GM10847 (cell line): Measurements from ENCODE around the gene DNAJB13.

Experiments
- POLR2A ChIP-seq: IDR thresholded peaks from 2 replicates; pipeline ENCODE4 v1.6.1; 2011; ENCODE audit not compliant: insufficient read length; ENCODE audit errors: extremely low read depth

DNAJB13 gene

GRCh38 chr11:73945396-73945795, 5.4 kb upstream of the DNAJB13 start:
- TF ChIP-seq POLR2A = no peak

DNA sequence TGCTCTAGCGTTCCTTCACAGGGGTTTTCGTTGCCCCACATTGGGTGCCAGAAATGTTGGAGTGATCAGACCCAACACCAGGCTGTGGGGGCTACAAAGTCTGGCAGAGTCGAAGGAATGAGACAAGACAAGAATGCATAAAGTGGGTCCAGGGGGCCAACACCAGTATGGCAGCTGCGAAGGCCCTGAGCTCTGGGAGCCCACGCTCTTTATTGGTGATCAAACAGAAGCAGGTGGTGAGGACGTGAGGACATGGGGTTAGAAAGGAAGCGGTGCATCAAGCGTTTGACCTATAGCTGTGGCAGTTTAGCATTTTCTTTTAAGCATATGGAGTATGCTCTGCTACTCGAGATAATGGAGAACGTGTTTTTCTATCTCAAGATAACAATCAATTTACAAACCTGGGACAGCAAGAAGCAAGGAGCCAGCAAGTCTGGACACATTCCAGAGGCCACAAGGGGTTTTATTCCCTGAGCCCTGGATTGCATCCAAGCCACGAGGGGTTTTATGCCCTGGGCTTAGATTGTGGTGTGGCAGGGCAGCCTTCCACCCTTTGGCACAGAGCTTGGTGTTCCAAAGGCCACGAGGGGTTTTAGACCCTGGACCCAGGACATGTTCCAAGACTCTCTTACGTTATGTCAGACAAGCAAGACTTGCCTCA, 3.9 kb upstream of the DNAJB13 start:
- no peak for TF ChIP-seq POLR2A

DNA sequence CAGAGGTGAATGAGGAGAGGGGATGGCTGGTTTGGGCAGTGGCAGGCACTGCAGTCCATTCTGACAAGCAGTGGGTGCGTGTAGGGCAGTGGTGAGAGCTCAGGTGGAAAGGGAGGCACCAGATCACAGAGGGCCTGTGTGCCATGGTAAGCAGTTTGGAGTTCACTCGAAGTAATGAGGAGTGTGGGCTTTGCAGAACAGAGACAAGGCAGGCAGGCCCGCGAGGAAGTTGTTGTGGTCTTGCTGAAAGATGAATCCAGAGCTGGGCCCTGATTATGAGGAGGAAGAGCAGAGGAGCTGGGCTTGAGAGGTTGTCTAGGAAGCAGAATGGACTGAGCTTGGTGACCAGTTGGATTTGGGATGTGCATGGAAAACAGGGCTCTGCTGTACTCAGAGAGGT, 1.6 kb upstream of the DNAJB13 start:
- no peak for TF ChIP-seq POLR2A

GRCh38 chr11:73949912-73950311, 914 bp upstream of the DNAJB13 start:
- TF ChIP-seq POLR2A = no peak

- no peak for TF ChIP-seq POLR2A
Observed at GRCh38 chr11:73951797-73952196, 971 bp downstream of the DNAJB13 start.

DNA sequence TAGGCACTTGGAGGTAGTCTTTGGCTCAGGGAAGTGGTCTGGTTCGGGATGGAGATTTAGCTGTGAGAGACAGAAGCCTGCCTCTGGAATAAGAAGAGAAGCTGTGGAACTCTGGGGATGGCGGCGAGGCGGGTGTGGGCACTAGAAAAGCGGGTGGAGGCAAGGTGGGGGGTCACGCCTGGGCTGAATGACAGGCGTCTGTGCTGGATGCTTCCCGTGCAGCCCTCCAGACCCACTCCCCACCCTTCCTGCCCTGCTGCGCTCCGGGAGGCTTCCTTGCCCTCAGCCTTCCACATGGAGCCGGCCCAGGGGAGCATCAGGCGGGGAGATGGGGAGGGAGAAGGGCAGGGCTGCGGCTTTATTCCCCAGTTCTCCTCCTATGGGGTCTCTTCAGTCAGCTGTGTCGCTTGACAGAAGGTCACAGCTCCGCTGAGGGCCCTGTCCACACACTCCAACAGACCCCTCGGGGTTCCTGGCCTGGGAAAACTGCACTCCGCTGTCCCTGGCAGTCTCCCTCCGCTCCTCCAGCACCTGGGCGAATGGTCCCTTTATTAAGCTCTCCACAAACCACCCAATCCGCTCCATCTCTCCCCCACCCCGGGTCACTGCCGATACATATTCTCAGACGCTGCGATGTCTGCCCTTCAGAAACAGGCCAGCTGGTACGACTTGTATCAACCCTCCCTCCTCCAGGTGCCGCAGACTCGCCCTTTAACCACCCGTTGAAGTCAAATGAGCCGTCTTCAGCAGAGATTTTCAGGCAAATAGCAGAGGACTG, 6.2 kb downstream of the DNAJB13 start:
- TF ChIP-seq POLR2A = no peak

DNA sequence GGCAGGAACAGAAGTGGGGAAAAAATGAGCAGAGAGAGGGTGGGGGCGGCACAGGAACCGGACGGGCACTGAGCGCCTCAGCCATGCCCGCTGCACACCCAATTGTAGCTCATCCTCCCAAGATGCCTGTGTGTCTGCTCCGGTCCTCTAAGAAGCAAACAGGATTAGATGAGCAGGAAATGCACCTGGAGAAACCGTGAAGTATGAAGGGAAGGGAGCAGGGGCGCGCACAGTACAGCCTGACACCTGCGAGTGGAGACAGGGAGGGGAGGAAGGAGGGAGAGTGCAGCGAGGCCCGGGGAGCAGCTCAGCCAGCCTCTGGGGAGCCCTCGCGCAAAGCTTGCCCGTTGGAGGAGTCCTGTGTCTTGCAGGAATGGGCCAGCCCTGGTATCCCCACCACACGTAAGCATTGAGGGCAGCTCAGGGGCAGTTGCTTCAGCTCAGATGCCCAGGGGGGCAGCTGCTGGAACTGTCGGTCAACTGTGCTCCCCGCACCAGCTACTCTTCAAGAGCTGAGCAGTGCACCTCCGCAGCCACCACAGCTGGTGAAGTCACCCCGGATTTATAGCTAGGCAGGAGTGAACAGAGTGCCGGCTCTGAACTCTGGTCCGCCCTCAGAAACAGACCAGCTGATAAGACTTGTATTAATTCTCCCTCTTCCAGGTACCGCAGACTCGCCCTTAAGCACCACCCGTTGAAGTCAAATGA, 7.0 kb downstream of the DNAJB13 start:
- no peak for TF ChIP-seq POLR2A

- TF ChIP-seq POLR2A = no peak
Observed at GRCh38 chr11:73958521-73959141, 7.8 kb downstream of the DNAJB13 start.

DNA sequence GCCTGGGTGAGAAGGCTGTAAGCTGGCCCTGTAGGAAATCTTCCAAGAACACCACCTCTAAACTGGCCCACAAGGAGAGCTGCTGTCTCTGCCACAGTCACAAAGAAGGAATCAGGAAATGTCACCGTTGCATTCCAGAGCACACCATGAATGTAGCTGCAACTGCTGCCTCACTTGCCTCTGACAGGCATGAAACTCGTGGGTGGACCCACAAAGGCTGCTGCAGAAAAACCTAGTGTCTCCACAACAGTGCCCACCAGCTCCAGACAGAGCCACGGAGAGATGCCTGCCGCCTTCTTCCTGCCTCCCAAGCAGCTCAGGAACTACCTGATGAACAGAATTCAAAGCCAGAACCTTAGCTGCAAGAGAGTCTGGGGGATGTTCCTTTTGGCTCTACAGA, 10.5 kb downstream of the DNAJB13 start:
- no peak for TF ChIP-seq POLR2A

- TF ChIP-seq POLR2A = no peak
Observed at GRCh38 chr11:73962101-73962705, 11.4 kb downstream of the DNAJB13 start.

DNA sequence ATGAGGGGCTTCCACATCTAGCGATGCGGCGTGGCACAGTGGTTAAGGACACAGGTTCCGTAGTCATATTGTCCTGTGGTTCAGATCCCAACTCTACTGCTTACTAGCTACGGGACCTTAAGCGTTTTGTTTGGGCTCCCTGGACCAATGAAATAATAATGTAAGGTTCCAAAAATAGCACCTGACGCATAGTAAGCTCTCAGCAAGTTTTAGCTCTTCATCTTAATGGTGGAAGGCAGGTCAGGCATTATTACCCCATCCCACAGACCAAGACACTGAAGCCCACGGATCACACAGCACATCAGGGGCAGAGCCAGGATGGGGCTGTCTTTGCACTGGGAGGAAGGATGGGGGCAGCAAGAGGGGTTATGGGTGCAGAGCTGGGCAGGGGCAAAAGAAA, 13.0 kb downstream of the DNAJB13 start:
- no peak for TF ChIP-seq POLR2A

GRCh38 chr11:73965076-73965763, 14.4 kb downstream of the DNAJB13 start:
- no peak for TF ChIP-seq POLR2A

DNA sequence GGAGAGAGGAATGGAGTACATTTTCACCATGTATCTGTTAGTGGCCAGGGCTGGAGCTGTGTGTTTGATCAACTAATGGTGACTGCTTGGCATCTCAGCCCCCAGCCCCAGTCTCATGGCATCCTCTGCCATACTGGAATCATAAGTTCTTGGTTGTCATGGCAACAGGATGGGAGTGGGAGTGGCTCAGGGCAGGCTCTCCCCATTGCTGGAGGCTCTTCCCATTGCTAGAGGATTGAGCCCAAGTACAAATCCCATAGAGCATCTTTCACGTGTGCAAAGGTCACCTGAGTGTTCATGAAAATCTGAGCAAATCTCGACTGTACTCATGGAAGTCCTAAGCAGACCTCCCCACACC, 14.9 kb downstream of the DNAJB13 start:
- TF ChIP-seq POLR2A = no peak

GRCh38 chr11:73968356-73968966, 17.6 kb downstream of the DNAJB13 start:
- TF ChIP-seq POLR2A = no peak
